CD4-positive, alpha-beta T cell treated with Interleukin-21 for 1 hour (primary cell): Measurements from ENCODE around the gene POU3F1.
A peak's percentile ranks its signal among the peaks of the same experiment; 100 is the strongest.

Experiments used
- DNase-seq: peaks from one replicate; pipeline ENCODE4 v3.0.0-alpha.2; 2020

POU3F1 gene

GRCh38 chr1:38027201-38028104 lies 19.1 kb downstream of the POU3F1 start:
- no peak for DNase-seq

GRCh38 chr1:38026592-38027200 lies 19.9 kb downstream of the POU3F1 start:
- peak; percentile 36 for DNase-seq

GRCh38 chr1:38025664-38026063 lies 20.9 kb downstream of the POU3F1 start:
- no peak for DNase-seq

- DNase-seq: no peak
These were observed 21.4 kb downstream of the POU3F1 start for GRCh38 chr1:38025233-38025632.

GRCh38 chr1:38022810-38023209 lies 23.8 kb downstream of the POU3F1 start:
- DNase-seq: no peak

GRCh38 chr1:38021969-38022368 lies 24.6 kb downstream of the POU3F1 start:
- DNase-seq: no peak

- DNase-seq: no peak
These were observed 26.2 kb downstream of the POU3F1 start for GRCh38 chr1:38020396-38020795.

GRCh38 chr1:38018864-38019343 lies 27.7 kb downstream of the POU3F1 start:
- peak; percentile 58 for DNase-seq

GRCh38 chr1:38015978-38016725 lies 30.4 kb downstream of the POU3F1 start:
- no peak for DNase-seq

- no peak for DNase-seq
These were observed 31.7 kb downstream of the POU3F1 start for GRCh38 chr1:38014724-38015424.

- no peak for DNase-seq
These were observed 32.4 kb downstream of the POU3F1 start for GRCh38 chr1:38014171-38014570.

GRCh38 chr1:38013227-38013622 lies 33.4 kb downstream of the POU3F1 start:
- no peak for DNase-seq

GRCh38 chr1:38012363-38013226 lies 34.0 kb downstream of the POU3F1 start, which contains the start of gene UTP11:
TSS of gene UTP11 (plus strand) at chr1:38012734. CDS start at chr1:38012803, 69 bp downstream.
- DNase-seq: peak; percentile 97

- no peak for DNase-seq
These were observed 36.8 kb downstream of the POU3F1 start for GRCh38 chr1:38009841-38010180.

GRCh38 chr1:38009088-38009840 lies 37.3 kb downstream of the POU3F1 start:
- peak; percentile 57 for DNase-seq

GRCh38 chr1:38006008-38006828 lies 40.4 kb downstream of the POU3F1 start:
- no peak for DNase-seq

- DNase-seq: peak; percentile 60
These were observed 41.2 kb downstream of the POU3F1 start, which contains the start of gene FHL3 for GRCh38 chr1:38005195-38006007. TSS of gene FHL3 (minus strand) at chr1:38005514. CDS start at chr1:37999412, 6,102 bp downstream.

GRCh38 chr1:38004284-38005108 lies 42.1 kb downstream of the POU3F1 start:
- DNase-seq: no peak
